Fibroblast of skin of left quadriceps (primary cell): Measurements from ENCODE around the gene USP6.
"Not testable (repeated sequence)": the region's sequence is repeated elsewhere in the genome, so short reads cannot be mapped to it uniquely, and the experiment has no call there.

Experiments
- DNase-seq, 2 experiments: peaks; one replicate each; pipeline ENCODE4 v3.0.0-alpha.2; 2013; ENCODE audit warnings: low read depth in 2 of 2

The USP6 gene

GRCh38 chr17:5191541-5192417 lies 75.9 kb downstream of the USP6 start, which contains the start of gene ZNF594:
Gene ZNF594, minus strand, starts transcription at chr17:5191868. Its CDS starts 7,612 bp downstream, at chr17:5184256.
- peak; percentile 90 to 92 for DNase-seq

GRCh38 chr17:5194346-5194745 lies 78.5 kb downstream of the USP6 start:
- DNase-seq, result peak; percentile 32 to 33

GRCh38 chr17:5198472-5198871 lies 82.6 kb downstream of the USP6 start:
- no peak for DNase-seq

GRCh38 chr17:5200360-5200759 lies 84.5 kb downstream of the USP6 start:
- no peak for DNase-seq

GRCh38 chr17:5201011-5201410 lies 85.2 kb downstream of the USP6 start:
- DNase-seq, result no peak

- DNase-seq, result no peak
Measured at GRCh38 chr17:5203178-5203907, 87.5 kb downstream of the USP6 start.

GRCh38 chr17:5203908-5204294 lies 88.1 kb downstream of the USP6 start:
- DNase-seq, result no peak

- DNase-seq, result no peak
Measured at GRCh38 chr17:5209396-5209795, 93.6 kb downstream of the USP6 start.

- DNase-seq, result no peak
Measured at GRCh38 chr17:5210091-5210490, 94.3 kb downstream of the USP6 start.

GRCh38 chr17:5210614-5211252 lies 94.9 kb downstream of the USP6 start:
- no peak for DNase-seq

GRCh38 chr17:5211458-5211857 lies 95.6 kb downstream of the USP6 start:
- no peak for DNase-seq

GRCh38 chr17:5217562-5217961 lies 101.7 kb downstream of the USP6 start:
- DNase-seq, result not testable (repeated sequence)

- DNase-seq, result no peak
Measured at GRCh38 chr17:5219536-5219935, 103.7 kb downstream of the USP6 start.

- DNase-seq, result no peak
Measured at GRCh38 chr17:5220074-5220473, 104.2 kb downstream of the USP6 start.

- not testable (repeated sequence) for DNase-seq
Measured at GRCh38 chr17:5221912-5222311, 106.1 kb downstream of the USP6 start.
